ENCODE results near the gene MPPED2. TPM values are rescaled to one million over a fixed set of nuclear protein-coding genes. Genes with fewer than 3 reads are reported as not detected.

MPPED2 gene
- total RNA-seq, 4 donors from 2014 or later = 0.37 to 1.8 (median 1.3) TPM

DNA sequence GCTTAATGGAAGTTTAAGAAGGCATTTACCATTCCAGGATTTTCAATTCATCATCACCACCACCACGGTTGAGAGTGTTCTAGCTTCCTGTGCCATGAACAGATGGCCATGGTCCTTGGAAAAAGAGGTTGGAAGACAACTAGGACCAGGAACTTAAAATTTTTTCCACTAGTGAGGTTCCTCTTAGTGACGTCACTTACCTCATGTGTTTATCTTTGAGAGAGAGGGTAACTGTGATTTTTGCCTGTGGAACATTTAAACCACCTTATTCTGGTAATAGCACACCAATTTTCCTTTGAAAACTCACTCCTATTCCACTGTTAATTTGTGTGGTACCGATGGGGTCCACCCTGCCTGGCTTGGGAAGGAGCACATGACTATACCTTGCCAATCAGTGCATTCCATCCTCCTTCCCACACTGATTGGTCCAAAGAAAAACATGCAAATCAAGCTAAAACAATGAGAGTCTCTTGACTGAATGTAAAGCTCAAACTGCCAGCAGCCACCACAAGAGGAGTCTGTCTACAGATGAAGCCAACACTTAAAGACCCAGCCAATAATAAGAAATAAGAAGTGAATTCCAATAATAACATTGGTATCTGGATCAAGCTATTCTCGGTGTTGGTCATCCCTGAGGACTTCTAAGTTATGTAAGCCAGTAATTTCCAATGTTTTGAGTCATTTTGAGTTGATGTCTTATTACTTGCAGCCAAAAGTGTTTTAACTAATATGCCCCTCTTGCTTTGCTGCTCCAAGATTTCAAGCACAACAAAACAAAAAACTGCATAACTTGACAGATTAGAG, 111.8 kb downstream of the MPPED2 start:
- intact Hi-C loops (cut with DNase I; ENCODE audit: low total_unique reads) = no loop called here
- 54 to 69% methylated on average over 4 of the region's 4 CpGs for WGBS, 2 donors
- no peak overlapping the region for H3K4me3 ChIP-seq (ENCODE audit: low read depth, poor library complexity, severe bottlenecking)
- TF ChIP-seq, protein P1, sequence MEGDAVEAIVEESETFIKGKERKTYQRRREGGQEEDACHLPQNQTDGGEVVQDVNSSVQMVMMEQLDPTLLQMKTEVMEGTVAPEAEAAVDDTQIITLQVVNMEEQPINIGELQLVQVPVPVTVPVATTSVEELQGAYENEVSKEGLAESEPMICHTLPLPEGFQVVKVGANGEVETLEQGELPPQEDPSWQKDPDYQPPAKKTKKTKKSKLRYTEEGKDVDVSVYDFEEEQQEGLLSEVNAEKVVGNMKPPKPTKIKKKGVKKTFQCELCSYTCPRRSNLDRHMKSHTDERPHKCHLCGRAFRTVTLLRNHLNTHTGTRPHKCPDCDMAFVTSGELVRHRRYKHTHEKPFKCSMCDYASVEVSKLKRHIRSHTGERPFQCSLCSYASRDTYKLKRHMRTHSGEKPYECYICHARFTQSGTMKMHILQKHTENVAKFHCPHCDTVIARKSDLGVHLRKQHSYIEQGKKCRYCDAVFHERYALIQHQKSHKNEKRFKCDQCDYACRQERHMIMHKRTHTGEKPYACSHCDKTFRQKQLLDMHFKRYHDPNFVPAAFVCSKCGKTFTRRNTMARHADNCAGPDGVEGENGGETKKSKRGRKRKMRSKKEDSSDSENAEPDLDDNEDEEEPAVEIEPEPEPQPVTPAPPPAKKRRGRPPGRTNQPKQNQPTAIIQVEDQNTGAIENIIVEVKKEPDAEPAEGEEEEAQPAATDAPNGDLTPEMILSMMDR (IDR thresholded peaks at IDR 0.05) = no peak
- TF ChIP-seq POLR2A (IDR thresholded peaks at IDR 0.05) = no peak
- DNase-seq (ENCODE audit: low spot score in 2 of 2) = no peak

DNA sequence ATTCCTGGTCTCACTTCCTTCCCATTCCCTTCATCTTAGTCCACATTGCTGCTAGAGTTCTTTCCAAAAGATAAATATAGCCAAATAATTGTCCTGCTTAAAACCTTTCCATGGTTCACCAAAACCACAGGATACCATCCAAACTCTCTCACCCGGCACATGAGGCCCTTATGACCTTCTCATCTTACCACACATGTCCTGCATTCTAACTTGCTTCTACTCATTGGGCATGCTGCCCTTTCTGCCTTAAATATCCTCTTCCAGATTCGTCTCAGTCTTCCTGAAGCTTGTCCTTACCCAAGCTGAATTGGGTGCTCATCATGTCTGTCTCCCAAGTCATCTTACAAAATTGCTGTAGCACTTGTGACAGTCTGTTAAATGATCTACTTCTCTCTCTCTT, 114.9 kb downstream of the MPPED2 start:
- 71 to 77% methylated on average over 2 of the region's 2 CpGs for WGBS, 2 donors

DNA sequence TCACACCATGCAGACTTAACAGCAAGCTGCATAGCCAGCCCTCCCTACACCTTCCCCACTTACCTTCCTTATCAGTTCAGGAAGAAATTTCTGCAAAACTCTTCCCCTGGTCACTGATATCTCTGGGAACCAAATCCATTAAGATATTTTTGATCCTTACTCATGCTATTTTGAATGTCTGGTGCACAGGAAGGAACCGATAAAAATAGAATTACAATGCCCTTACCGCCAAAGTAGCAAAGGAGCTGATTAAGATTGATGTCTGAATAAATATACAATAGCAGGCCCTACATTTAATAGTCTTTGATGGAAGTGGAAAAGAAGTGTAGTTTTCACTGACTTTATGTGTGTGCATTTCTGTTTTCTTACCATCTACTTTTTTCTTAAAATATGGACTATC, 117.3 kb downstream of the MPPED2 start:
- no peak for DNase-seq (ENCODE audit: low spot score in 2 of 2)
- H3K4me3 ChIP-seq (ENCODE audit: low read depth, poor library complexity, severe bottlenecking) = no peak overlapping the region
- TF ChIP-seq, protein P1 (IDR thresholded peaks at IDR 0.05) = no peak
- TF ChIP-seq POLR2A (IDR thresholded peaks at IDR 0.05) = no peak
- intact Hi-C loops (cut with DNase I; ENCODE audit: low total_unique reads) = no loop called here
- 74 to 76% methylated on average over 2 of the region's 2 CpGs for WGBS, 2 donors

More for the DNA sequence above, 114.9 kb downstream of the MPPED2 start:
- intact Hi-C loops (cut with DNase I; ENCODE audit: low total_unique reads) = no loop called here
- no peak overlapping the region for H3K4me3 ChIP-seq (ENCODE audit: low read depth, poor library complexity, severe bottlenecking)
- no peak for DNase-seq (ENCODE audit: low spot score in 2 of 2)
- TF ChIP-seq POLR2A (IDR thresholded peaks at IDR 0.05) = no peak

DNA sequence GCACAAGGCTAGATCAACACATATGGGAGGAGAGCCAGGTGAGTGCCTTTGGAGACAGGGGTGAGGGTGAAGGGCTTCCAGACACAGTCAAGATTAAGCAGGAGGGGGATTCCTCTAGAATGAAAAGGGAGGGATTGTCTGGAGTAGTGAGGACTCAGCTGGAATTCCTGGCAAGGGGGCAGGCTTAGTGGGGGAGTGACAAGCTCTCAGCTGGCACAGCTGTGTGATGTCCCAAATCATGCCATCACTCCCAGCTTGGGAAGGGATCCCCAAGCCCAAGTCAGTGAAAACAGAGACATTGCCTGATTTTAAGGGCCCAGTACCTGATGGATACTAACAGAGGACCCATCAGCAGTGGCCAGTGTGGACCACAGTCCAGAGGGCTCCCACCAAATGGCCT, 119.0 kb downstream of the MPPED2 start:
- TF ChIP-seq, protein P1 (IDR thresholded peaks at IDR 0.05) = no peak
- TF ChIP-seq POLR2A (IDR thresholded peaks at IDR 0.05) = no peak
- DNase-seq (ENCODE audit: low spot score in 2 of 2) = no peak
- H3K4me3 ChIP-seq (ENCODE audit: low read depth, poor library complexity, severe bottlenecking) = no peak overlapping the region
- intact Hi-C loops (cut with DNase I; ENCODE audit: low total_unique reads) = no loop called here

DNA sequence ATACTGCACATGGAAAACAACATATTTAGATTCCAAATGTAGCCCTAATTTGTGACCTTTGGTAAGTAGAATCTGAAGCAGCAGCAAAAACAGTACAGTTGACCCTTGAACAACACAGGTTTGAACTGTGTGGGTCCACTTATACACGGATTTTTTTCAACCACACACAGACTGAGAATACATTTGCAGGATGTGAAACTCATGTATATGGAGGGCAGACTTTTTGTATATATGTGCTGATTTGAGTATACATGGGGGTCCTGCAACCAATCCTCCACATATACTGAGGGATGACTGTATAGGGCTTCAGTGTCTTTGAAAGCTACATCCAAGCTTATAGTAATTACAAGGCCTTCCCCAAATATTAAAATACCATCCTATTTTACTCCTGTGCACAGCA, 120.5 kb downstream of the MPPED2 start:
- TF ChIP-seq, protein P1 (IDR thresholded peaks at IDR 0.05) = no peak
- TF ChIP-seq POLR2A (IDR thresholded peaks at IDR 0.05) = no peak
- no peak overlapping the region for H3K4me3 ChIP-seq (ENCODE audit: low read depth, poor library complexity, severe bottlenecking)
- DNase-seq (ENCODE audit: low spot score in 2 of 2) = no peak
- intact Hi-C loops (cut with DNase I; ENCODE audit: low total_unique reads) = no loop called here
- WGBS, 2 donors = 54 to 85% methylated on average over 1 of the region's 1 CpG

DNA sequence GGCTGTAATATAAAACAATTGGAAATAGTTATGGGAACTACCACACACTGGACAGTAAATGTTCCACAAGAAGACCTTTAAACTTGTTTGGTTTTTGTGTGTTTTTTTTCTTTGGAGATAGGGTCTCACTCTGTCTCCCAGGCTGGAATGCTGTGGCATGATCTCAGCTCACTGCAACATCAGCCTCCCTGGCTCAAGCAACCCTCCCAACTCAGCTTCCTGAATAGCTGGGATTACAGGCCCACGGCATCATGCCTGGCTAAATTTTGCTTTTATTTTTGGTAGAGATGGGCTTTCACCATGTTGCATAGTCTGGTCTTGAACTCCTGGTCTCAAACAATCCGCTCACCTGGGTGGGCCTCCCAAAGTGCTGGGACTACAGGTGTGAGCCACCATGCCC, 121.0 kb downstream of the MPPED2 start:
- no peak overlapping the region for H3K4me3 ChIP-seq (ENCODE audit: low read depth, poor library complexity, severe bottlenecking)
- no peak for DNase-seq (ENCODE audit: low spot score in 2 of 2)
- WGBS, 2 donors = 85 to 90% methylated on average over 2 of the region's 2 CpGs
- intact Hi-C loops (cut with DNase I; ENCODE audit: low total_unique reads) = no loop called here
- TF ChIP-seq POLR2A (IDR thresholded peaks at IDR 0.05) = no peak
- TF ChIP-seq, protein P1 (IDR thresholded peaks at IDR 0.05) = no peak

All from lower leg skin (tissue), 4 donors.